HG03066 (cell line): Measurements from ENCODE around the gene CCDC71.

Experiments used
- ATAC-seq: cut with Tn5 transposase; IDR thresholded peaks from one replicate; pipeline ENCODE4 v1.9.1; 2021; ENCODE audit warnings: low read depth; ENCODE audit not compliant: unreplicated experiment

CCDC71 gene

GRCh38 chr3:49132437-49133225 lies 33.5 kb downstream of the CCDC71 start, which contains the start of gene LAMB2:
LAMB2 (minus strand) TSS chr3:49133050; CDS start chr3:49132867, 183 bp downstream.
- ATAC-seq: no peak

GRCh38 chr3:49132073-49132436 lies 34.1 kb downstream of the CCDC71 start:
- no peak for ATAC-seq

DNA sequence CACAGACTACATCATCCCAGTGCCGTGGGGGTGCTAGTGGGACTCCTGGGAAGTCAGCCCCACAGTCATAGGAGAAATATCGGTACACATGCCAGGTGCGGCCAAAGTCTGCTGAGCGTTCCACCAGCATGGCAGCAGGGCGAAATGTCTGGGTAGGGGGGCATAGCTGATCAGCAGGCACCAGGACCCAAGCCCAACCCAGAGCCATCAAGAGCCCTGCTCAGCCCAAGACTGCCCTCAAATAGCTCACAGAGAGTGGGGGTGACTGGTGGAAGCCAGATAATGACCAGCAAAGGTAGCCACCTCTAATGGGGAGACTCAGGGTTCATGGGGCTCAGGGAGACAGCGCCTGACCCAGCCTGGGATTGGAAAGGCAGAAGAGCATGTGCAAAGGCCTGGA lies 34.6 kb downstream of the CCDC71 start:
- no peak for ATAC-seq

- no peak for ATAC-seq
Measured at GRCh38 chr3:49131040-49131439, 35.1 kb downstream of the CCDC71 start.

DNA sequence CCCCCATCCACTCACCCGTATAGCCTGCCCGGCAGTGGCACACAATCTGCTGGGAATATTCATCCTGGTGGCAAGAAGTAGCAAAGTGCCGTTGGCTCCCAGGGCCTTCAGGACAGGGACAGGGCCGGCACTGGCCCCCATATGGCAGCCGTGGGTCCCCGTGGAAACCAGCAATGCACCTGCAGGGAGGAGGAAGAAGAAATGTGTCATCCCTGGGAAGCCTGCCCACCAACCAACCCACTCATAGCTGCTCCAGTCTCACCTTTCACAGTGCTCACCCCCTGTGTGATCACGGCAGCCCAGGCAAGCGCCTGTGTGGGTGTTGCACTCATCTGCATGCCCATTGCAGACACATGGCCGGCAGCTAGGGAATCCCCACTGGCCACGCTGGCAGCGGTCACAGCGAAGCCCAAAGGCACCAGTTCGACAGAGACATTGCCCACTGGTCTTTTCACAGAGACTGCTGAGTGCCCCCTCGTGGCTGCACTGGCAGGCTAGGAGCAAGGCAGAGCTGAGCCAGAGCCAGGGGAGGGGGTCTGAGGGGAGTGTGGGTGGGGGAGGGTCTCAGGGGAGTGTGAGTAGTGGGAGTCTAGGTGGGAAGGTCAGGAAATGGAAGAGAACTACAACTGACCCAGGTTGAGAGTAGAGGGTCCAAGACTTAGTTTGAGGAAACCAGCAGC lies 41.0 kb downstream of the CCDC71 start:
- no peak for ATAC-seq

GRCh38 chr3:49124203-49124602 lies 41.9 kb downstream of the CCDC71 start:
- ATAC-seq: no peak

DNA sequence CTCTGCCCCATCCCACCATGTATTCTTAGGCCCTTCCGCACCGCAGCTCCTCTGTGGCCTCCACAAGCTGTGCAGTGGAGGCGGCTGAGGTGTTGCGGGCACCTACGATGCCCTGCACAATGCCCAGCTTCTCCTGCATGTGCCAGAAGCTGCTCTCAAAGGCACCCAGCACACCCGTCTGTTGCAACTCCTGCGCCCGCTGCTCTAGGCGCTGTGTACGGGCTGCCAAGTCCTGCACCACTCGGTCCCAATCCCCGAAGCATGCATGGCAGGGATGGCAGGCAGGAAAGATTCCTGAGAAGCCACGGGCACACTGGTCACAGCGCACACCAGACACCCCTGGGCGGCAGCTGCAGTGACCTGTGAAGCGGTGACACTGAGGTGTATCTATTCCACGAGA lies 42.4 kb downstream of the CCDC71 start:
- no peak for ATAC-seq

- ATAC-seq: no peak
Measured at GRCh38 chr3:49122886-49123545, 43.1 kb downstream of the CCDC71 start.

- ATAC-seq: no peak
Measured at GRCh38 chr3:49122451-49122850, 43.7 kb downstream of the CCDC71 start.

GRCh38 chr3:49122022-49122421 lies 44.1 kb downstream of the CCDC71 start:
- ATAC-seq: no peak

DNA sequence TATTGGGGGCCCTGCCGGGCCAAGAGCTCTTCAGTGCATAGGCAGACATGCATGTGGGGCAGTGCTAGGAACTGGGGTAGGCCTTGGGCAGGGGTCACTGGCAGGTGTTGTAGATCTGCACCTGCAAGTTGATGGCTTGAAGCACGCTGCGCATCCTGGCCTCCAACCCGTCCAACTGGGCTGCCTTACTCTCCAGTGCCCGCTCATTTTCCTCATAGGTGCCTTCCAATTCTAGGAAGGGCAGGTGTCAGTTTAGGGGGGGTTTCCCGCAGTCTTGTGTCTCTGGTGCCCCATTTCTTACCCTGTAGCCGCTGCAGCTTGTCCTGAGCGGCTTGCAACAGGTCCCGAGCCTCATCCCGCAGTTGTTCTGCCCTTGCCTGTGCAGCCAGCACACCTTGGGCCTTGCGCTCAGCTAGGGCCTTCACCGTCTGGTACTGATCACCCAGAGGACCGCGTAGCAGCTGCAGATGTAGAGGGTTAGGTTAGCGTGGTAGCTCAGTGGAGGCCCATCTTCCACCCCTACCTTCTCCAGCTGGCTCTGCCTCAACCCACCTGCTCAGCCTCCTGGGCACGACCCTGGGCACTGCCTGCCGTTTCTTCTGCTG lies 44.9 kb downstream of the CCDC71 start:
- ATAC-seq: no peak

DNA sequence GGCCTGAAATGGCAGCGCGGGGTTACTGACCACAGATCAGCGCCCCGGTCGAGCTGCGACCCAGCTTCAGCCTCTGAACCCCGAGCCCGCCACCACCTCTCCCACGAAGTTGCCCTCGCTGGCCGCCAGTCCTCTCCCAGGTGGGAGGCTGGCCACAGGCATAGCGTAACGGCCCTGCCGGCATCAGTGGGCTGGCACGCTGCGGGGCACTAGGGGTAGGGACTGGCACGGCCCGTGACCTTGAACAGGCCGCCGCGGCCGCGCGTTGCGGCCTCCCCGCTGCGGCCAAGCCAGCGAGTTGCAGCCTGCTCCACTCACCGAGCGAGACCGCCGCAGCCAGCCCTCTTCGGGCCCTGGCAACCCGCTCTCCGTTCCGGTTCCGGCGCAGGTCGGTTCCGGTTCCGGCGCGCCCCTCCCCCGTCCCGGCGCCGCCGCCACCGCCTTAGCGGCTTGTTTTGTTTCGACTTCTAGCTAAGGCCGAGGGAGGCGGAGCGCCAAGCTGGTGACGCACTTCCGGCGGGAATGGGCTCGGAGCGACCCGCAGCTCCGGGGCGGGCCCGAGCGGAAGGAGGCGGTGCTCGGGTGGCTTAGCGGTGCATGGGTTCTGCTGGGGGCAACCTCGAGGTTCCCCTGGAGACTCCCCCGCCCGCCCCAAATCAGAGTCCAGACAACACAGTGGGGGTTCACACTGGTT lies 45.5 kb downstream of the CCDC71 start, which contains the start of gene USP19:
Gene USP19 (minus strand): TSS at position 386 of the 694 bp plus-strand sequence. CDS start 1,678 bp downstream, outside the sequence.
- peak; percentile 87 for ATAC-seq

DNA sequence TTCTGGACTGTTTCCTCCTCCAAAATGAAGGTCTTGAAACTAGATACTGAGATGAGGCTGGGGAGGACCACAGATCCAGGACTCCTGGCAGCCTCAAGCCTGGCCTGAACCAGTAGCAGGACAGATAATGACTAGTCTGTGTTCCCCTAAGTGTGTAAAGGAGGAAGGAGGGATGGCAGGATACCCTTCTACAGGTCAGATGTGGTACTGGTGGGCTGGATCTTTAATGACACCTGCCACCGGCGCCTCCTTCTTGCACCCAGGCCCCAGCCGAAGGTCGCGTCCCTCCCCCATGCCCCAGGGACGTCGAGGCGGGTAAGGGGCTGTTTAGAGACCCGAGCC lies 46.1 kb downstream of the CCDC71 start:
- ATAC-seq: no peak

- ATAC-seq: no peak
Measured at GRCh38 chr3:49119439-49119838, 46.7 kb downstream of the CCDC71 start.

DNA sequence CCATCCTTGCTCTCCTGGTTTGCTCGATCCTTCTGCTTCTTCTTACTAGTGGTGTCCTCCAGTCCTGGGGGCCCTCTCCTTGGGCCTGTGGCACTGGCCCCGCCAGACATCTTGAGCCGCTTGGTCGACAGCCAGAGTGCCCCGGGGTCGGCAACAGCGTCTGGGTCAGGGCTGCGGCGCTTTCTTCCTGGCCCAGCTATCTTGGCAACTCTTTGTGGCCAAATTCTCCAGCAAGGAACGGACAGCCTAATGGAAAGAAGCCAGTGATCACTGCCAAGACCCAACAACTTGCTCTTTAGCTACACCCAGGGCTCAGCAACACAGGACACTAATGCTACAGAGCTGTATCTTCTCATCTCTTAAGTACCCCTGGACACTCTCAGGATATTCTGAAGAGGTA lies 47.1 kb downstream of the CCDC71 start:
- ATAC-seq: no peak
